ENCODE results near the gene HEATR5A. TPM values are rescaled to one million over a fixed set of nuclear protein-coding genes. Genes with fewer than 3 reads are reported as not detected.

Gene HEATR5A
- total and polyA plus RNA-seq, 2 of the 13 experiments (the other 11 are each of a cell fraction or from before 2014, with no cell fraction given) = 36.4 to 105 TPM

- H2AFZ ChIP-seq (ENCODE audit: low read length) = peak within 1 kb of the TSS; percentile 88
- H3K9me3 ChIP-seq (ENCODE audit: low read length) = no peaks in the 10 kb centered on the region
- FAIRE-seq = peak; percentile 32
- peak within 1 kb of the TSS; percentile 74 to 88 (median 84) for H3K4me3 ChIP-seq (replicated peaks in 1 of 3; ENCODE audit: insufficient read depth in 1 of 3, low read depth in 2 of 3, low read length in 3 of 3)
- peak; percentile 98 for ATAC-seq
- WGBS (ENCODE audit: low lambda C conversion rate) = 1% methylated on average over 69 of the region's 70 CpGs
- peaks cover 3 to 4% of the 10 kb centered on the region in 2 experiments; a peak in 3 of 5 replicates for H3K36me3 ChIP-seq (replicated peaks in 1 of 2; ENCODE audit: control insufficient read depth in 1 of 2, insufficient read depth in 2 of 2, low read length in 2 of 2)
- no peaks in the 10 kb centered on the region; a peak in 1 of 5 replicates for H3K27me3 ChIP-seq (ENCODE audit: control insufficient read depth in 1 of 2, insufficient read depth in 2 of 2, low read length in 2 of 2)
- H3K4me1 ChIP-seq (ENCODE audit: insufficient read depth, low read length) = peaks cover 21% of the 10 kb centered on the region
- H3K27ac ChIP-seq (ENCODE audit: extremely low read length, insufficient read depth, low read length) = peak within 1 kb of the TSS; percentile 87
- intact Hi-C loops (cut with micrococcal nuclease; ENCODE audit: unreplicated experiment) = loop anchor here (1.0 to 5.0 kb wide), 7 partner anchors 37 to 800 kb away; partner anchors contain the start of genes HEATR5A, HECTD1, NUBPL and RNU6-7
- H4K20me1 ChIP-seq (ENCODE audit: insufficient read depth, low read length) = no peaks in the 10 kb centered on the region
- BruUV-seq (replicated peaks) = TSS peak; percentile 82
- CTCF ChIA-PET (ENCODE audit: low intra/inter-chr PET ratio, low total read pairs) = no interaction called here
- POLR2A ChIA-PET = interaction anchor here (0.5 to 4.4 kb wide), 36 partner anchors 8 to 835 kb away, joined by 3 to 181 read pairs (median 4); partner anchors contain the start of genes ARHGAP5, HEATR5A, HECTD1 and NUBPL
- peak within 1 kb of the TSS; percentile 93 for H3K9ac ChIP-seq (ENCODE audit: insufficient read depth, low read depth, low read length)
- peaks cover 11% of the 10 kb centered on the region for H3K79me2 ChIP-seq (ENCODE audit: insufficient read depth, low read length)
- DNase-seq (ENCODE audit: low spot score) = peak; percentile 98
- in situ Hi-C loops (cut with HindIII; ENCODE audit: extremely low pct_ligation_motif_present, low pct_unique_long_range_greater_than_20kb) = loop anchor here (5.0 kb wide), 1 partner anchor 35 kb away; the partner anchor contains the start of gene HEATR5A
- H3K4me2 ChIP-seq (ENCODE audit: low read depth, low read length) = peak within 1 kb of the TSS; percentile 93
- TF ChIP-seq ZNF570 (CRISPR knock-in tag; IDR thresholded peaks at IDR 0.05; ENCODE audit: borderline replicate concordance) (peak; percentile 99), BHLHE40 (IDR thresholded peaks at IDR 0.05; ENCODE audit: low read length) (0 out of 2 replicates have a peak, but pooled peaks have one; percentile 5), SMAD1 (CRISPR knock-in tag; IDR thresholded peaks at IDR 0.05; ENCODE audit: borderline replicate concordance, low read depth) (peak; percentile 100), ZNF274 (CRISPR knock-in tag; IDR thresholded peaks at IDR 0.05) (peak; percentile 100), SP2 (CRISPR knock-in tag; IDR thresholded peaks at IDR 0.05) (peak; percentile 67; the same call in 1 of the 2 replicates), YEATS2 (CRISPR knock-in tag; IDR thresholded peaks at IDR 0.05; ENCODE audit: borderline replicate concordance) (peak; percentile 99), ZFP91 (CRISPR knock-in tag; IDR thresholded peaks at IDR 0.05; ENCODE audit: borderline replicate concordance) (peak; percentile 99), ATF2 (CRISPR knock-in tag; IDR thresholded peaks at IDR 0.05) (peak; percentile 97), ZNF512 (CRISPR knock-in tag; IDR thresholded peaks at IDR 0.05) (peak; percentile 98), ZNF234 (CRISPR knock-in tag; conservative IDR thresholded peaks at IDR 0.05) (peak; percentile 99), MAFK (conservative IDR thresholded peaks at IDR 0.05 in 1 of 2, IDR thresholded peaks at IDR 0.05 in 1 of 2; ENCODE audit: low read length in 2 of 2) (no peak; a peak in 1 of 4 replicates), SP4 (CRISPR knock-in tag; IDR thresholded peaks at IDR 0.05) (peak; percentile 99), ZNF431 (CRISPR knock-in tag; IDR thresholded peaks at IDR 0.05; ENCODE audit: borderline replicate concordance, low read depth) (peak; percentile 99), MTF1 (CRISPR knock-in tag; IDR thresholded peaks at IDR 0.05) (peak; percentile 96)
Observed at GRCh38 chr14:31456841-31457664, 36.7 kb upstream of the HEATR5A start, which contains the start of gene DTD2. Gene DTD2 (minus strand): TSS chr14:31457506. CDS start chr14:31457393, 113 bp downstream.
